ENCODE measurements around the gene TCF19. TPM values are rescaled to one million over a fixed set of nuclear protein-coding genes. Genes with fewer than 3 reads are reported as not detected.

TCF19 gene, protein sequence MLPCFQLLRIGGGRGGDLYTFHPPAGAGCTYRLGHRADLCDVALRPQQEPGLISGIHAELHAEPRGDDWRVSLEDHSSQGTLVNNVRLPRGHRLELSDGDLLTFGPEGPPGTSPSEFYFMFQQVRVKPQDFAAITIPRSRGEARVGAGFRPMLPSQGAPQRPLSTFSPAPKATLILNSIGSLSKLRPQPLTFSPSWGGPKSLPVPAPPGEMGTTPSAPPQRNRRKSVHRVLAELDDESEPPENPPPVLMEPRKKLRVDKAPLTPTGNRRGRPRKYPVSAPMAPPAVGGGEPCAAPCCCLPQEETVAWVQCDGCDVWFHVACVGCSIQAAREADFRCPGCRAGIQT
- total RNA-seq: 1 to 10 TPM; 2.3 to 6.7 (median 5.8) TPM

GRCh38 chr6:31158140-31158862, at the start of gene TCF19:
TCF19 (plus strand) TSS chr6:31158589; CDS start chr6:31159470, 881 bp downstream.
- no peaks in the 10 kb centered on the region for H3K27me3 ChIP-seq
- peak within 1 kb of the TSS; percentile 60 to 71 (median 69) for H3K4me3 ChIP-seq
- peak in 1 of 3 experiments; percentile 35 for TF ChIP-seq CTCF (IDR thresholded peaks at IDR 0.05)
- TF ChIP-seq POLR2A (IDR thresholded peaks at IDR 0.05; ENCODE audit: low read depth): no peak
- TF ChIP-seq POLR2AphosphoS5 (IDR thresholded peaks at IDR 0.05): peak; percentile 55 to 92
- H3K4me1 ChIP-seq: peaks cover 16 to 28% (median 26%) of the 10 kb centered on the region in 4 donors
- no peaks in the 10 kb centered on the region for H3K9me3 ChIP-seq
- intact Hi-C loops (cut with DNase I): no loop called here
- under 1% methylated on average over 64 of the region's 65 CpGs for WGBS
- H3K27ac ChIP-seq (replicated peaks in 1 of 4): peak within 1 kb of the TSS; percentile 77 to 84 (median 81)
- peaks cover 4 to 42% (median 33%) of the 10 kb centered on the region in 4 donors for H3K36me3 ChIP-seq
- DNase-seq (ENCODE audit: extremely low spot score): peak; percentile 100

GRCh38 chr6:31110825-31111582, 47.4 kb upstream of the TCF19 start:
- no peak for DNase-seq (ENCODE audit: extremely low spot score)
- 82% methylated on average over 11 of the region's 11 CpGs for WGBS

DNA sequence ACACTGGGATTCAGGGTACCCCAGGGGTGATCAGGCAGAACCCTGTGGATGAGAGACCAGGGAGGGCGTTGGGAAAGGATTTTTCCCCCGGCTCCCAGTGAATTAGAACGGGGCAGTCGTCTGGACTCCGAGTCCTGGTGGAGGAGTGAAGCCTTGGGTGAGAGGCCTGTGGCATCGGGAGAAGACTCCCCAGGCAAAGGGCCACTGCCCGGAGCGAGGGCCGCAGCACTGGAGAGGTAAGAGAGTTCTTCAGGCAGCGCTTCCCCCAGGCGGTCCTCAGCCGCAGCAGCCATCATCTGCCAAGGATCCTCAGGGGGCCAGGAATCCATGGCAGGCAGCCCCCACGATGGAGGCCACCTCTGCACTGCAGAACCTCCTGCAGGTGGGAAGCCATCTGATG, 46.7 kb upstream of the TCF19 start:
- H3K9me3 ChIP-seq: no peaks in the 10 kb centered on the region
- WGBS: 100% methylated on average over 9 of the region's 13 CpGs
- TF ChIP-seq EP300 (IDR thresholded peaks at IDR 0.05) (no peak), POLR2AphosphoS5 (IDR thresholded peaks at IDR 0.05) (no peak), POLR2A (IDR thresholded peaks at IDR 0.05; ENCODE audit: low read depth) (no peak), CTCF (IDR thresholded peaks at IDR 0.05) (no peak)
- no peak for DNase-seq (ENCODE audit: extremely low spot score)
- peaks cover 0 to 7% (median 0%) of the 10 kb centered on the region in 4 donors for H3K27me3 ChIP-seq
- H3K36me3 ChIP-seq: no peaks in the 10 kb centered on the region
- no peak overlapping the region for H3K27ac ChIP-seq (replicated peaks in 1 of 4)
- H3K4me1 ChIP-seq: peaks cover 27 to 33% (median 32%) of the 10 kb centered on the region in 4 donors
- no peak overlapping the region for H3K4me3 ChIP-seq
- intact Hi-C loops (cut with DNase I): no loop called here

More at GRCh38 chr6:31110825-31111582, 47.4 kb upstream of the TCF19 start:
- no peak overlapping the region for H3K27ac ChIP-seq (replicated peaks in 1 of 4)
- TF ChIP-seq POLR2AphosphoS5 (IDR thresholded peaks at IDR 0.05): no peak
- no peak for TF ChIP-seq POLR2A (IDR thresholded peaks at IDR 0.05; ENCODE audit: low read depth)
- TF ChIP-seq EP300 (IDR thresholded peaks at IDR 0.05): no peak
- TF ChIP-seq CTCF (IDR thresholded peaks at IDR 0.05): no peak
- H3K27me3 ChIP-seq: peaks cover 0 to 7% (median 0%) of the 10 kb centered on the region in 4 donors
- no peaks in the 10 kb centered on the region for H3K36me3 ChIP-seq
- intact Hi-C loops (cut with DNase I): no loop called here
- H3K4me1 ChIP-seq: peaks cover 22 to 26% (median 25%) of the 10 kb centered on the region in 4 donors
- no peak overlapping the region for H3K4me3 ChIP-seq
- no peaks in the 10 kb centered on the region for H3K9me3 ChIP-seq

DNA sequence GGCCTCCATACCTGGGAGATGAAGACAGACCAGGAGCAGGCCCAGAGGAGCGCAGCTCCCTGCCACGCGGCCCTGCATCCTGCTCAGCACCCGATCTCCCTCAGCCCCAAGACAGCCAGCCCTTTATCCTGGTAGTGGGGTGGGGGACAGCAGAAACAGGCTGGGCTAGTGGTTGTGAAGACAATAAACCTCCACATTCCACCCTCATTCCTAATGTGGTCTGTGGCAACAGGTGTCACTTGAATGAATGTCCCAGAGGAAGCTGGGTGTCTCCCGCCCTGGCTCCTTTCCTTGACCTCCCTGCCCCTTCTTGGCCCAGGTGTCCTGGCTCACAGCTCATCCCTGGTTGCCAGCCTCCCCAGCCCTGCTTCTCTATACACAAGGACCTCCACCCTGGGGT, 45.9 kb upstream of the TCF19 start, which contains the start of gene C6orf15:
Gene C6orf15 (minus strand): TSS at position 98 of the 400 bp plus-strand sequence. CDS start 20 bp downstream, at position 78.
- Histone ChIP-seq H3K27ac (replicated peaks in 1 of 4) (no peak within 1 kb of the TSS), H3K9me3 (no peaks in the 10 kb centered on the region), H3K4me3 (no peak within 1 kb of the TSS), H3K27me3 (peaks cover 0 to 7% (median 0%) of the 10 kb centered on the region in 4 donors), H3K4me1 (peaks cover 34 to 40% (median 37%) of the 10 kb centered on the region in 4 donors), H3K36me3 (no peaks in the 10 kb centered on the region)
- TF ChIP-seq CTCF (IDR thresholded peaks at IDR 0.05): no peak
- no peak for TF ChIP-seq POLR2AphosphoS5 (IDR thresholded peaks at IDR 0.05)
- no peak for TF ChIP-seq EP300 (IDR thresholded peaks at IDR 0.05)
- no peak for TF ChIP-seq POLR2A (IDR thresholded peaks at IDR 0.05; ENCODE audit: low read depth)
- 91% methylated on average over 5 of the region's 5 CpGs for WGBS
- intact Hi-C loops (cut with DNase I): no loop called here
- no peak for DNase-seq (ENCODE audit: extremely low spot score)

All from esophagus muscularis mucosa (tissue), 4 donors.